NCI-H2171 treated with DMSO at 0.1 percent for 48 hours (cell line): Measurements from ENCODE around the gene KCNMA1.
A peak's percentile ranks its signal among the peaks of the same experiment; 100 is the strongest.
"Not testable (repeated sequence)": the region's sequence is repeated elsewhere in the genome, so short reads cannot be mapped to it uniquely, and the experiment has no call there.

Experiments used
- DNase-seq: peaks from one replicate; lab custom pipeline; 2025; lab: John Stamatoyannopoulos, UW

KCNMA1 gene

DNA sequence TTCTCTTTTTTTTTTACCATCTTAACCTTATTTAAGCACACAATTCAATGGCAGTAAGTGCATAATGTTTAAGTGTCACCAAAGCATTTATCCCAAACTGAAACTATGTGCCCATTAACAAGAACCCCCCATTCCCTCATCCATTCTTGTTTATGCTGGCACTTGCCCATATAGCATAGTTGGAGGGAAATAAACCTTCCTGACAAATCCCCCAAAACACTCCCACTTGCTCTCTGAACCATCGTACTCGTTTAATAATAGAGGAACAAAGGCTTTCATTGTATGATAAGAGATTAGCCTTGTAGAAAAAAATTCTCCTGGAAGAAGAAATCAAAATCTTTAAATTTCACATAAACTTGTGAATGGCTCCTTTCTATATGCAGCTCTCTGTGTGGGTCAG lies 26.4 kb upstream of the KCNMA1 start:
- DNase-seq: no peak

DNA sequence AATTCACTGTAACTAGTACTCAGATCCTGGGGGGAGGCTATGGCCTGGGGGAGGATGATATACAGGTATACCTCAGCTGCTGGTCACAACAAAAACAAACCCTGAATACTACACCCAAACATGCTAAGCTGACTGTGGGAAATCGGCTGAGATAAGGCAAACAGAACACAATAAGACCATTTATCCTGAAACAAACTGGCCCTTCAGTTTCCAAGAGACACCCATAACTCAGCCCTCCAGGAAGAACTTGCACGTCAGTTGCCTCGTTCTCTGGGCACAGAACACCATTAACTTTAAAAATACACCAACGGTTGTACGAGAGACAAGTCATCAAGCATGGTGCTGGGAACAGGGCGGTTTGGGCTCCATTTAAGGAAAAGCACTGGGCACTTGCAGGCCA lies 24.1 kb upstream of the KCNMA1 start:
- DNase-seq: no peak

DNA sequence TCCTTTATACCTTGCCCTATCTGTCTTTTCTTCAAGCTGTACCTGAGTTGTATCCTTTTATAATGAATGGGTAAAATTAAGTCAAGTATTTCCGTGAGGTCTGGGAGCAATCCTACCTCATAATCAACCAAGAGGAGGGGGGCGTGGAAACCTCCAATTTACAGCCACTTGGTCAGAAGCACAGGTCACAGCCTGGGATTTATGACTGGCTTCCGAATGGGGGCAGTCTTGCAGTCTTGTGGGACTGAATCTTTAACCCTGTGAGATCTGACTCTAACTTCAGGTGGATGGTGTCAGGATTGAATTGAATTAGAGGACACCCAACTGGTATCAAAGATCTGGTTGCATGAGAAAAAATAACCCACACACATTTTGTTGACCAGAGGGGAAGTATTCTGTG lies 23.5 kb upstream of the KCNMA1 start:
- no peak for DNase-seq

DNA sequence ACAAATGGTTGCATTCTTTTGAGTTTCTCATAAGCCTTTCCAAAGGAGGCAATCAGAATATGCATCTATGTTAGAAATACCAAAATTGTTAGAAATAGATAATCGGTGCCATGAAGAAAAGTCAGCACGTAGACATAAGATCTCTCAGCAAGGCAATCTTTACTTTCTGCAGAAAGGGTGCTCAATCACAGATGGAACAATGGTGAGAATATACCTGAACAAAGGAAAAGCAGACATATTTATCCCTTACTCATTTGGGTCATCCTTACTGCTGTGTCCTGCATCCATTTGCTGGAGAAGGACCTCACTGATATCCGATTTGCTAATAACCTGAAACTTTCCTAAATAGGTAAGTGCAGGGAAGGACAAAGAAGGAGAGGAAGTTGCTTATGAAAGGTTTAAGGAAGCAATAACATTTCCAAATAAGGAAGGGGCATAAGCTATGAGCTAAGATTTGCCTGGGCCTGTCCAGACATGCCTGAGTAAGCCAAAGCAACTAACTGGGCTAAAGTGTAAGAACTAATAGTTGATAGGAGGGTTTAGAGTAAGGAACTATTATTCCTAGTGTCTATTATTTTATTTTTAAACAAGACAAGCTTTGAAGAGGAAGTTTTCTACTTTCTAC lies 21.6 kb upstream of the KCNMA1 start:
- not testable (repeated sequence) for DNase-seq

GRCh38 chr10:77653210-77653609 lies 15.6 kb upstream of the KCNMA1 start:
- no peak for DNase-seq

DNA sequence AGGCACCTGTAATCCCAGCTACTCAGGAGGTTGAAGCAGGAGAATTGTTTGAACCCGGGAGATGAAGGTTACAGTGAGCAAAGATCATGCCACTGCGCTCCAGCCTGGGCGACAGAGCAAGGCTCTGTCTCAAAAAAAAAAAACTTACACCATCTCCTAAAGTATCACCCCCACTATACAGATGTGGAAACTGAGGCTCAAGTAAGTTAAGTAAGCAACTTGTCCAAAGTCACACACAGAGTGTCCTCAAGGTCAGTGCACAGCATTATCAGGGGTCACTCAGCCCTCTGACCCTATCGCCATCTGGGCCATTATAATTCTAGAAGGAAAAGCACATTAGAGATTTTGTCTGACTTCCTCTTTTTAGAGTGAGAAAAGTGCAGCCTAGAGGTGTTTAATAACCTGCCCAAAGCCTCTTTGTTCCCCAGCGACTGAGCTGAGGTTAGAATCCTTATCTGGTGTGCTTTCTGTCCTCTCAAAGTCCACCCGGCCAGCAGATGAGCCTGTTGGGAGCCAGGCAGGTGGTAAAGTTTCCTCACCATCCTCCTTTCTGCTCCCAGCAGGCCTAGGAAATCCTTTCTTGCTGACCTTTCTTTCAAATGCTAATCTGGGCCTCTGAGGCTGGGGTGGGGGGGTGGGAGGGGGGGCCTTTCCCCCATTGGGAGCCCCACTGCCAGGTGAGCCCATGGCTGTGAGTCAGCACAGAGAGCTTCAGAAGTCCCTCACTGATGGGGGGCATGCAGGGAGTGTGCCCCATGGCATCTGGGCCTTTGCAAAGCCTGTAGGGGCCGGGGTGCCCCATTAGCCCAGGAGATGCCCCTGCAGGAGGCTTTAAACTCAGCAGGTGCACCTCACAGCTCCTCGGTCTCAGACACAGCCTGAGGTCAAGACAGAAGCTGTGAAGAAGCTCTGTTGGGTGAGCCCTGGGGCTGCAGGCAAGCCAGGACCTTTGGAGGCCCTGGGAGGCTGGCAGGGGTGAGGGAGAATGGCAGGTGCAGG lies 12.0 kb upstream of the KCNMA1 start:
- no peak for DNase-seq

- no peak for DNase-seq
These were observed 10.9 kb upstream of the KCNMA1 start for GRCh38 chr10:77648472-77648871.

DNA sequence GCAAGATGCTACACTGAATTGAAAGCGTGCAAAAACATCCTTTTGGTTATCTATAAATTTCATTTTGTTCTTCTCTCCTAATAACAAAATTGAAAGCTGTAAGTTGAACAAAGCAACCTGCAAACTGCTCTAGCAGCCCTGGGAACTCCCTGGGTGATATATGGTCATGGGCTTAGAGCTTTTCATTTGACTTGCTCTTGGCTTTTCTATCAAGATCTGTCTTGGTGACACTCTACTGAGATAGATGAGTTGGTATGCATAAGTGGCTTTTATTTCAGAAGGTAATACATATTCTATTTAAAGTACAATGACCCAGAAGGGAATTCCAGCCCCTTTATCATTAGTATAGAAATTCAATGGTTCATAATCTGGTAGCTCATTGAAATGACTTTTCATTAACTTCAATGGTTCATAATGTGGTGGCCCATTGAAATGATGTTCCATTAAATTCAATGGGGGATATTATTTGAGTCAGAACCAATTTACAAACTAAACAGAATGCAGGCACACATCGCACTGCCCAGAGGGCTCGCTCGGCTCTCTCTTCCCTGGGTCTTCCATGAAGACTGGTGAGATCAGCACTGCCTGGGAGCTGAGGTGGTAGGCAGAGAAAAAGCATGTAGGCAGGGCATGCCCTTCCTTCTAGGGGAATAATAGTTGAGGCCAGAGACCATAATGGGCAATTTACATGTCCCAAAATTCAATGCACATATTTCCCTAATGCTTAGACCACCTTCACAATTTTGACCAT lies 10.1 kb upstream of the KCNMA1 start:
- DNase-seq: no peak

DNA sequence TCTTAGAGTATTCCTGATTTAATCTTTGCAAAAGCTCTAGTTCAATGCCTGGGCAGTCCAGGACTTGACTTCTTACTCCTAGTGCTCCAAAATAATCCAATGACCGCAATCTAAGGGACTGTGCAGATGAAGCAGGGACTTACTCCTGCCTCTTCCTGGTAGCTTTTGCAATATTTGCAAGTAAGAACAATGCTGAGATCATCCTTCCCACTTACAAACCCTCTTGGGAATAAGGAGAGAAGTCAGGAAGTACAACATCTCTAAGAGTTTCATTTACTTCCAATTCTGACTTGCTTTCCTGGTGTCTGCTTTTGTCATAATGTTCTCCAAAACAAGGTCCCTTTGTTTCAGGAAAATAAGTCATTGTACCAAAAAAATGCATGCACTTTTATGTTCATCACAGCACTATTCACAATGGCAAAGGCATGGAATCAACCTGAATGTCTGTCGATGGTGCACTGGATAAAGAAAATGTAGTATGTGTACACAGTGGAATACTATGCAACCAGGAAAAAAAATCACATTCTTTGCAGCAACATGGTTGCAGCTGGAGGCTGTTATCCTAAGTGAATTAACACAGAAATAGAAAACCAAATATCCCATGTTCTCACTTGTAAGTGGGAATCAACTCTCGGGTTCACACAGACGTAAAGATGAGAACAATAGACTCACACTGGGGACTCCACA lies 7.1 kb upstream of the KCNMA1 start:
- DNase-seq: no peak

DNA sequence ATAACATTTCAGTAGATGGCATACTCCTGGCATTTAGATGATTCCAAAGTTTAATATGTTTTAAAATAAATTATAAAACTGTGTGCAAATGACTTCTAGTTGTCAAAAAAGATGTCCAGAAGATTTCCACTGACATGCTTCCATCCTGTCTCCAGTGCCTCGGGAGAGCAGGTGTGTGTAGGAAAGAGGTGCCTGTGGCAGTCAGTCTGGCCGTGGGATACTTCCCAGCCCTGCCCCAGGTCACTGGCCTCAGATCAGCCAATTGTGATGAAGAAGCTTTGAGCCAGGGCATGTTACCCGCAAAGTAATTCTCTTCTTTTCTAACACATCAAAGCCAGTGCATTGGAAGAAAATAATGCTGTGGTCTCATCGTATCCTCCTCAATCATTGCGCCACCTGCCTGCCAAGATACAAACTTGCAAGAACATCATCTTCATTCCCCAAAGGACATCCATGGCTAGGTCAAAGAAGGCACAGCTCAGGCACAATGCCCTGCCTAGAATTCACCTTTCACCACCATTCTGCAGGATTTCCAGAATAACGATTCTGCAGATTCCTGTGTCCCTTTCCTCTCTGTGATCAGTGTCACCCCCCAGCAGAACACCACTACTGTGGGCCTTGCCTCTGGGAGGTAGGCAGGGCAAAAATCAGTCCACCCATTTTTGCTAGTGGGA lies 6.3 kb upstream of the KCNMA1 start:
- peak; percentile 42 for DNase-seq

DNA sequence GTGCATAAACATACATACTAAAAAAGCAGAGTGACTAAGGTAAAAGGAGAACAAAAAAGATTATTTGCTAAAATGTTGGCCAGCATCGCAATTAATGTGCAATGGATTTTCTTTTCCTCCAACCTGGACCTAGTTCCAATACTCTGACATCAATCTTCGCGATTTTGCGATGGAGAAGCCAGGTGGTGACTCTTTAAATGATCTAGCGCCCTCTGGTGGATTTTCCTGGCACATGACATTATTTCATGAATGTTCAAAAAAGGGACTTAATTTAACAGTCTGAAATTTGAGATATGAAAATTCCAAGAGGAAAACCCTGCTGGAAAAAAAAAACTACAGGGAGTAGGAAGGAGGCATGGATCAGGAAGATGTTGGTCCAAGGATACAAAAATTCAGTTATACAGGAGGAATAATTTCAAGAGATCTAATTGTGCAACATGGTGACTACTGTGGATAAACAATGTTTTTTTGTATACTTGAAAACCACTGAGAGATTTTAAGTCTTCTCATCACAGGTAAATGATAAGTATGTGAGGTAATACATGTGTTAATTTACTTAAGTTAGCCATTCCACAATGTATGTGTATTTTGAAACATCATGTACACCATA lies 4.3 kb upstream of the KCNMA1 start:
- peak; percentile 83 for DNase-seq

DNA sequence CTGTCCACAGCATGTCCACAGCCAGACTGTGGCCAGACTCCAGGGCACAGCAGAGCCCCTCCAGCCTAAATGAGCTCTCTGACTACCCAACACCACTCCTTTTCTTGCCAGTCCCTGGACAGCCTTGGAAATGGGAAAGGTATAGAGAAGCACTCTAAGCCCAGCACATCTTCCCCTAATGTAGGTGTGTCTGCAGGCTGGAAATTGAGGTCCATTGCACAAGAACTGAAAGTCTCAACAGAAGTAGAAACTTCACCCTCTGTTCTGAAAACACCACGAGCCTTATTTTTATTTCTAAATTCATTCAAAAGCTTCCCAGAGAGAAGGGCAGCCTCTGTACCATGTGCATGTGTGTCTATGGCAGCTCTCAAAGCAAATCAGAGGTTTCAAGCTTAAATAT lies 3.7 kb upstream of the KCNMA1 start:
- no peak for DNase-seq

DNA sequence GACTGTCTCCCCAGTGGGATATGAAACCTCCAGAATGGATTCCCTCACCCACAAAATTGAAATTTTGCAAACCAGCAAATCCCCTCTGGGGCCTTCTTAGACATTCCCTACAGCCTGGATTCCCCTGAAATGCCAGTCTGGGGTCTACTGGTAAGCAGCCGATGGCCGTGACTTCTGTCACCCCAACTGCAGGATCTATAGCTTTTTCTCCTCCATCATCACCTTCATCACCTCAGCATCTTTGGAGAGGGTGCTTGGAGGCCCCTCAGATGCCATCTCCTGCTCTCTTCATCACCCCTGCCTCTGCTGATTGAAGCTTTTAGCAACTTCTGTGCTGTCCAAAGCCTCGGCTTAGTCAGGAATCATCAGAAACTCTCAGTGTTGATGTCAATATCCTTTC lies 2.6 kb upstream of the KCNMA1 start:
- no peak for DNase-seq

DNA sequence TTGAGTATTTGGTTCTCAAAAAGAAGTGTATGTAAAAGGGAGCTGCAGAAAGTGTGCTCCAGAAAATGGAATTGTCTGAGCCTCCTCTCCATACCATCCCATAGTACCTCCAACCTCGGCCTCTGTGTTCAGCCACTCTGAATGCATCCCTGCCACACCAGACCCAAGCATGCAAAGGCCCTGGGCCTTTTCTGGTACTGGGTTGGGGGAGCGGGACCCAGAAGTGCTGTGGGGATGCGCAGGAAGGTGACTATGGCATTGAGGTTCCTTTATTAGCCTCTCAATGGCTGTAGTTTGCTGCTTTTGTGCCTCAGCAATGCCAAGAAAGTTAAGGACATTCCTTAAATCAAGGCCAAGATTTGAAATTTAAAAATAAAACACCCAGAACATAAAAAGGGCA lies 2.1 kb upstream of the KCNMA1 start:
- no peak for DNase-seq

- DNase-seq: peak; percentile 40
These were observed 903 bp upstream of the KCNMA1 start for GRCh38 chr10:77638321-77639101.

DNA sequence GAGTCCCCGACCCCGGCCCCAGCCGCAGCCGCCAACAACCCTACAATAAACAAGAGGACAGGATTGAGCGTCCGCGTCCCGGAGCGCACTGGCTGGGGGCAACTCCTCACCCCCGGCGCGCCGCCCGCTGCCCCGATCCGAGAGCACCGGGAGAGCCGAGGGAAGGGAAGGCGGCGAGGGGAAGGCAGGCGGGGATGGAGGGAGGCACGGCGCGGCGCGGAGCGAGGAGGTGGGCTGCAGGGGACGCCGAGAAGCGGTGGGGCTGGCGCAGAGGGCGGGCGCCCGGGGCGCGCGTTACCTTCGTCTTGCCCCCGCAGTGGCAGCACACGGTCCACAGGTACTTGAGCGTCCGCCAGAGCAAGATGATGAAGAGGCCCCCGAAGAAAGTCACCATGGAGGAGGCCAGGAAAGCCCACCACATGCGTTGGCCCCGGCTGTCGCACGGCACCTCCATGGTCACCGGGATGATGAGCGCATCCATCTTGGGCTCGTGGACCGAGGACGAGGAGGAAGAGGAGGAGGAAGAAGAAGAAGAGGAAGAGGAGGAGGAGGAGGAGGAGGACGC lies 559 bp downstream of the KCNMA1 start:
- DNase-seq: peak; percentile 54

DNA sequence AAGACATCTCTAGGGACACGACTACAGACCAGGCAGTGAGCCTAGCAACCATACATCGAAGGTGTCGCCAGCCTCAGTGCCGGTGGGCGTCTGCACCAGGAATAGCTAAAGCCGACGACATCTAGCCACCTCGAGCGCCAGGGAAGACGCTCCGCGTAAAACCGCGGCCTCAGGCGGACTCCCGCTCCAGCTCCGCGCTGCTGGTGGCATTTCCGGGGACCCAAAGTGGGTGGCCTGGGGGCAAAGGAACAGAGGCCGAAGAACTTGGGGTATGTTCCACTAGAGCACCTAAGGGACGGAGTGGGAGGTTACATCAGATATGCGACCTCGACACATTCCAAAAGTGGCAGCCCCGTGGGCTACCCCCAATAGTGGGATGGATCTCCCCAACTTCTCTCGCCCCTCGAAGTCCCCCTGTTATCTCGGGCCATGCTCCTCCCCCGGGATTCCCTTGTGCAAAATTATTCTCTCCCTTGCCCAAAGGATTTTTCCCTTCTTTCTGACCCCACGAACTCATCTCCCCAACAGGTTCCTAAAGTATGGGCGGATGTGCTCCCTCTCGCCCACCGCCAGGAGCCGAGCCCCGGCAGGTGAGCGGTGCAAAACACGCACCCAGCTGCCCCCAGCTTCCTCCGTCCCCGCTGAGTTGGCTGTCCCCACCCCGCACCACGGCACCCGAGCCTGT lies 1.2 kb downstream of the KCNMA1 start:
- DNase-seq: no peak

DNA sequence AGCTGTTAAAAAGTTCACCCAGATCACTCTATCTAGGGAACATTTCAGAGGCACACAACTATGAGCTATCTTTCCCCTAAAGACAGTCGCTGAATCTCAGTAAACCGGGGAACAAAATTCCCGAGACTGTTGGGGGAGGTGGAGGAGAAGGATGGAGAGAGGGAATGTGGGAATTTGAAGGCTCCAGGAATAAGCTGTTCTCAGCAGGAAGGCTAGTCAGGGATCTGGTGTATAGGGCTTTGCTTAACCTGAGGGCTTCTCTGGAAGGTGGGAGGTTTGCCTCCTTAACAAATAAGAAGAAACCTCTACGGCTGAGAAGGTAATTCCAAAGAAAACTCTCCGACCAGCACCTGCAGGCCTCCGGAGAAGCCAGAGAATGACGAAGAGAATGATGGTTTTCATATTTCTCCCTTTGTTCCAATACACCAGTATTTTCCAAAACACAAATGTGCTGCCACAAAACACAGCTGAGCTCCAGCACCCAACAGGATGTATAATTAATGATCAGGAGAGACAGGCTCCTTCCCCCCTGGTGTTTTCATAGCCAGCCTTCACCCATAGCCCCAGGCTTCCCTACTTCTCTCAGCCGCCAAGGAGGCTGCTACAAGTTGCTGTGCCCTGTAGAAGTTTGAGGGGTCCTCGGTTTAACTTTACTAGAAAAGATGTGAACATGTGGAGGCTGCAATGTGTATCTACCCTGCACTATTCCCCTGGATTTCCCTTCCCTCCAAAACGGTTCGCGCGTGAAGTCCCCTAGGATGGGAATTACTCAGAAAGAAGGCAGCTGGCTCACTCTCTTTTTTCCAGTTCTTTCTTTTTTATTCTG lies 2.0 kb downstream of the KCNMA1 start:
- no peak for DNase-seq
